ENCODE data around the gene PLEKHN1. TPM values are rescaled to one million over a fixed set of nuclear protein-coding genes. Genes with fewer than 3 reads are reported as not detected.

The PLEKHN1 gene
- polyA plus RNA-seq, 3 donors = 0.22 to 1.1 (median 0.38) TPM

GRCh38 chr1:1024771-1025699, 58.8 kb downstream of the PLEKHN1 start:
- H3K27ac ChIP-seq (ENCODE audit: low read depth, low read length) = no peak overlapping the region
- WGBS, 3 donors = 50 to 57% (median 54%) methylated on average over 25 to 31 of the region's 31 CpGs

Other genes with a start within 250 kb of the PLEKHN1 start
- gene SAMD11, start 42.6 kb upstream of the PLEKHN1 start, polyA plus RNA-seq = 1 to 10 TPM in 2 of 3 donors, under 1 TPM in 1; 1.00 to 7.9 (median 1.2) TPM
- 10 to 100 TPM; 39.8 to 50.2 (median 44.3) TPM for gene NOC2L, start 7.2 kb upstream of the PLEKHN1 start, polyA plus RNA-seq
- gene KLHL17, start 5.9 kb upstream of the PLEKHN1 start, polyA plus RNA-seq = 10 to 100 TPM in 1 of 3 donors, 1 to 10 TPM in 2; 5.9 to 10.6 (median 6.3) TPM
- 1 to 10 TPM in 1 of 3 donors, under 1 TPM in 2; 0.06 to 2.0 (median 0.16) TPM for gene PERM1, start 15.6 kb downstream of the PLEKHN1 start, polyA plus RNA-seq
- 10 to 100 TPM; 11.3 to 22.9 (median 14.2) TPM for gene HES4, start 33.6 kb downstream of the PLEKHN1 start, polyA plus RNA-seq
- gene ISG15, start 47.0 kb downstream of the PLEKHN1 start, polyA plus RNA-seq = 10 to 100 TPM; 43.7 to 83.5 (median 44.3) TPM
- 10 to 100 TPM; 12.5 to 34.2 (median 21.5) TPM for gene AGRN, start 53.6 kb downstream of the PLEKHN1 start, polyA plus RNA-seq
- gene RNF223, start 107.8 kb downstream of the PLEKHN1 start, polyA plus RNA-seq = under 1 TPM in 2 of 3 donors, not detected in 1; 0.05 to 0.30 TPM
- 10 to 100 TPM in 1 of 3 donors, 1 to 10 TPM in 2; 5.2 to 11.5 (median 9.3) TPM for gene C1orf159, start 149.6 kb downstream of the PLEKHN1 start, polyA plus RNA-seq
- under 1 TPM; 0.13 to 0.98 (median 0.45) TPM for gene TTLL10, start 207.4 kb downstream of the PLEKHN1 start, polyA plus RNA-seq
- 1 to 10 TPM in 1 of 3 donors, under 1 TPM in 1, not detected in 1; 0.45 to 1.4 TPM for gene TNFRSF18, start 240.1 kb downstream of the PLEKHN1 start, polyA plus RNA-seq
- 10 to 100 TPM in 2 of 3 donors, 1 to 10 TPM in 1; 1.4 to 13.9 (median 11.4) TPM for gene TNFRSF4, start 247.7 kb downstream of the PLEKHN1 start, polyA plus RNA-seq

Data from adipose tissue (tissue), 3 donors.